ENCODE data around the gene EXOC6B. TPM values are rescaled to one million over a fixed set of nuclear protein-coding genes. Genes with fewer than 3 reads are reported as not detected.

Gene EXOC6B
- polyA plus RNA-seq, 1 donor = 11.5 TPM

- H3K27ac ChIP-seq (ENCODE audit: low read length) = no peak overlapping the region
- H3K4me1 ChIP-seq (ENCODE audit: control insufficient read depth, insufficient read depth, low read length) = no peaks in the 10 kb centered on the region
- H3K4me3 ChIP-seq (ENCODE audit: low read length) = no peak overlapping the region
- DNase-seq = no peak
- H3K9me3 ChIP-seq (ENCODE audit: control insufficient read depth, low read depth, low read length) = no peaks in the 10 kb centered on the region
- no peaks in the 10 kb centered on the region for H3K27me3 ChIP-seq (ENCODE audit: control insufficient read depth, insufficient read depth, low read length)
- WGBS (ENCODE audit: insufficient coverage, low lambda C conversion rate) = 83% methylated on average over 1 of the region's 3 CpGs
- no peaks in the 10 kb centered on the region for H3K36me3 ChIP-seq (ENCODE audit: control insufficient read depth, insufficient read depth, low read length)
Observed at GRCh38 chr2:72166279-72166678, 659.6 kb downstream of the EXOC6B start.

GRCh38 chr2:72165792-72166191 lies 660.0 kb downstream of the EXOC6B start:
- no peaks in the 10 kb centered on the region for H3K36me3 ChIP-seq (ENCODE audit: control insufficient read depth, insufficient read depth, low read length)
- H3K27me3 ChIP-seq (ENCODE audit: control insufficient read depth, insufficient read depth, low read length) = no peaks in the 10 kb centered on the region
- WGBS (ENCODE audit: insufficient coverage, low lambda C conversion rate) = 88% methylated on average over 3 of the region's 3 CpGs
- H3K4me3 ChIP-seq (ENCODE audit: low read length) = no peak overlapping the region
- H3K9me3 ChIP-seq (ENCODE audit: control insufficient read depth, low read depth, low read length) = no peaks in the 10 kb centered on the region
- no peaks in the 10 kb centered on the region for H3K4me1 ChIP-seq (ENCODE audit: control insufficient read depth, insufficient read depth, low read length)
- H3K27ac ChIP-seq (ENCODE audit: low read length) = no peak overlapping the region
- no peak for DNase-seq

- H3K27ac ChIP-seq (ENCODE audit: low read length) = no peak overlapping the region
- no peaks in the 10 kb centered on the region for H3K4me1 ChIP-seq (ENCODE audit: control insufficient read depth, insufficient read depth, low read length)
- no peak for DNase-seq
- H3K9me3 ChIP-seq (ENCODE audit: control insufficient read depth, low read depth, low read length) = no peaks in the 10 kb centered on the region
- H3K36me3 ChIP-seq (ENCODE audit: control insufficient read depth, insufficient read depth, low read length) = no peaks in the 10 kb centered on the region
- WGBS (ENCODE audit: insufficient coverage, low lambda C conversion rate) = 100% methylated on average over 1 of the region's 5 CpGs
- no peak overlapping the region for H3K4me3 ChIP-seq (ENCODE audit: low read length)
- H3K27me3 ChIP-seq (ENCODE audit: control insufficient read depth, insufficient read depth, low read length) = no peaks in the 10 kb centered on the region
Observed at GRCh38 chr2:72162574-72162973, 663.3 kb downstream of the EXOC6B start.

- Histone ChIP-seq H3K27me3 (ENCODE audit: control insufficient read depth, insufficient read depth, low read length) (no peaks in the 10 kb centered on the region), H3K4me1 (ENCODE audit: control insufficient read depth, insufficient read depth, low read length) (no peaks in the 10 kb centered on the region), H3K9me3 (ENCODE audit: control insufficient read depth, low read depth, low read length) (no peaks in the 10 kb centered on the region), H3K36me3 (ENCODE audit: control insufficient read depth, insufficient read depth, low read length) (no peaks in the 10 kb centered on the region), H3K4me3 (ENCODE audit: low read length) (no peak overlapping the region), H3K27ac (ENCODE audit: low read length) (no peak overlapping the region)
- DNase-seq = no peak
- no CpG with 5 or more reads among the region's 12 CpGs for WGBS (ENCODE audit: insufficient coverage, low lambda C conversion rate)
Observed at GRCh38 chr2:72159211-72159993, 666.4 kb downstream of the EXOC6B start.

GRCh38 chr2:72157871-72158771 lies 667.7 kb downstream of the EXOC6B start:
- DNase-seq = no peak
- Histone ChIP-seq H3K9me3 (ENCODE audit: control insufficient read depth, low read depth, low read length) (no peaks in the 10 kb centered on the region), H3K27ac (ENCODE audit: low read length) (no peak overlapping the region), H3K4me1 (ENCODE audit: control insufficient read depth, insufficient read depth, low read length) (no peaks in the 10 kb centered on the region), H3K36me3 (ENCODE audit: control insufficient read depth, insufficient read depth, low read length) (no peaks in the 10 kb centered on the region), H3K27me3 (ENCODE audit: control insufficient read depth, insufficient read depth, low read length) (no peaks in the 10 kb centered on the region), H3K4me3 (ENCODE audit: low read length) (no peak overlapping the region)
- WGBS (ENCODE audit: insufficient coverage, low lambda C conversion rate) = no CpG with 5 or more reads among the region's 8 CpGs

- H3K27ac ChIP-seq (ENCODE audit: low read length) = no peak overlapping the region
- no peaks in the 10 kb centered on the region for H3K9me3 ChIP-seq (ENCODE audit: control insufficient read depth, low read depth, low read length)
- WGBS (ENCODE audit: insufficient coverage, low lambda C conversion rate) = no CpG with 5 or more reads among the region's 2 CpGs
- no peak overlapping the region for H3K4me3 ChIP-seq (ENCODE audit: low read length)
- H3K36me3 ChIP-seq (ENCODE audit: control insufficient read depth, insufficient read depth, low read length) = no peaks in the 10 kb centered on the region
- no peaks in the 10 kb centered on the region for H3K27me3 ChIP-seq (ENCODE audit: control insufficient read depth, insufficient read depth, low read length)
- no peaks in the 10 kb centered on the region for H3K4me1 ChIP-seq (ENCODE audit: control insufficient read depth, insufficient read depth, low read length)
- no peak for DNase-seq
Observed at GRCh38 chr2:72156872-72157271, 669.0 kb downstream of the EXOC6B start.

DNA sequence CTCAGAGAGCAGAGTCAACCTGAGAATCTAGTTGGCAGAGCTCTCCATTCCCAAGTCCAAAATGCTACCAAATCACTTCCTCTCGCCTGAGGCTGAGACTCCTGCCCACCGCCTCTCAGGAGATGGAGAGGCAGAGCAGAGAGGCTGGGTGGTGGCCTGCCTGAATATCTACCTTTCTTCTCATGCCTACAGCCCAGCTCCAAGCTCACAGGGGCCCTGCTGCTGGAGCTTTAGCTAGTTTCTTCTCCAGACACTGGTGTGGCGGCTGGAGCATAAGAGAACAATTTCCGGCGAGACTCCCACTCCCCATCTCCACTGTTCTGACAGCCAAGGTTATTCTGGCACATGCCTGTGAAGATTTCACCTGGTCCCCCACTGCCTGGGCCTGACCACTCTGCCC lies 670.1 kb downstream of the EXOC6B start:
- no peak for DNase-seq
- Histone ChIP-seq H3K27me3 (ENCODE audit: control insufficient read depth, insufficient read depth, low read length) (no peaks in the 10 kb centered on the region), H3K4me3 (ENCODE audit: low read length) (no peak overlapping the region), H3K36me3 (ENCODE audit: control insufficient read depth, insufficient read depth, low read length) (no peaks in the 10 kb centered on the region), H3K9me3 (ENCODE audit: control insufficient read depth, low read depth, low read length) (no peaks in the 10 kb centered on the region), H3K27ac (ENCODE audit: low read length) (no peak overlapping the region), H3K4me1 (ENCODE audit: control insufficient read depth, insufficient read depth, low read length) (no peaks in the 10 kb centered on the region)
- no CpG with 5 or more reads among the region's 5 CpGs for WGBS (ENCODE audit: insufficient coverage, low lambda C conversion rate)

- no peak overlapping the region for H3K4me3 ChIP-seq (ENCODE audit: low read length)
- WGBS (ENCODE audit: insufficient coverage, low lambda C conversion rate) = no CpG with 5 or more reads among the region's 3 CpGs
- no peaks in the 10 kb centered on the region for H3K9me3 ChIP-seq (ENCODE audit: control insufficient read depth, low read depth, low read length)
- no peak for DNase-seq
- peaks cover under 1% of the 10 kb centered on the region for H3K4me1 ChIP-seq (ENCODE audit: control insufficient read depth, insufficient read depth, low read length)
- H3K27ac ChIP-seq (ENCODE audit: low read length) = no peak overlapping the region
- peaks cover 1% of the 10 kb centered on the region for H3K27me3 ChIP-seq (ENCODE audit: control insufficient read depth, insufficient read depth, low read length)
- H3K36me3 ChIP-seq (ENCODE audit: control insufficient read depth, insufficient read depth, low read length) = no peaks in the 10 kb centered on the region
Observed at GRCh38 chr2:72155151-72155550, 670.7 kb downstream of the EXOC6B start.

GRCh38 chr2:72154386-72154975 lies 671.4 kb downstream of the EXOC6B start:
- 83% methylated on average over 2 of the region's 16 CpGs for WGBS (ENCODE audit: insufficient coverage, low lambda C conversion rate)
- H3K4me1 ChIP-seq (ENCODE audit: control insufficient read depth, insufficient read depth, low read length) = peaks cover 6% of the 10 kb centered on the region
- no peak overlapping the region for H3K27ac ChIP-seq (ENCODE audit: low read length)
- no peaks in the 10 kb centered on the region for H3K9me3 ChIP-seq (ENCODE audit: control insufficient read depth, low read depth, low read length)
- DNase-seq = no peak
- peaks cover 8% of the 10 kb centered on the region for H3K27me3 ChIP-seq (ENCODE audit: control insufficient read depth, insufficient read depth, low read length)
- H3K36me3 ChIP-seq (ENCODE audit: control insufficient read depth, insufficient read depth, low read length) = no peaks in the 10 kb centered on the region
- no peak overlapping the region for H3K4me3 ChIP-seq (ENCODE audit: low read length)

DNA sequence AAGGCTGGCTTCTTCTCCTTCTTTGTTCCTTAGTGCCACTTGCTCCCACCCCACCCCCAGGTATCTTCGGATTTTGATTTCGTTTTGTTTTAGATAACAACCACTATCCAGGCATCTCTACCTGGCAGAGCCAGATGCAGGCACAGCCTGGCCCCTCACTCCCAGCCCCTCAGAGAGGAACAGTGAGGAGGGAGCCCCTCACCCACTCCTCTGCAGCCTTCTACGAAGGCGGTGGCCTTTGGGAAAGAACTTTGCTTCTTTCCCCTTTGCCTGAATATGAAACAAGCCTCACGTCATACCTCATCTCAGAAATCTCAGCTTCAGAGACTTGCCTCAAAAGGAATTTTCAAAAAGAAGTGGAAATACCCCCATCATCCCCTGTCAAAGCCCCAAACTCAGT lies 671.9 kb downstream of the EXOC6B start:
- H3K27me3 ChIP-seq (ENCODE audit: control insufficient read depth, insufficient read depth, low read length) = peaks cover 13% of the 10 kb centered on the region
- no peak overlapping the region for H3K27ac ChIP-seq (ENCODE audit: low read length)
- peaks cover 10% of the 10 kb centered on the region for H3K4me1 ChIP-seq (ENCODE audit: control insufficient read depth, insufficient read depth, low read length)
- no peaks in the 10 kb centered on the region for H3K36me3 ChIP-seq (ENCODE audit: control insufficient read depth, insufficient read depth, low read length)
- no peak for DNase-seq
- H3K4me3 ChIP-seq (ENCODE audit: low read length) = no peak overlapping the region
- H3K9me3 ChIP-seq (ENCODE audit: control insufficient read depth, low read depth, low read length) = no peaks in the 10 kb centered on the region
- 90% methylated on average over 2 of the region's 5 CpGs for WGBS (ENCODE audit: insufficient coverage, low lambda C conversion rate)

Measured in large intestine (tissue), 3 donors.